C4-2B (cell line): ENCODE measurements around the gene LDHA.

Experiments
- H3K27ac ChIP-seq: fragments of 450-650 bp; 2 replicates; pipeline ENCODE4 v1.5.1; 2017
- CTCF ChIP-seq: fragments of 450-650 bp; conservative IDR thresholded peaks from 2 replicates; pipeline ENCODE4 v1.5.1; 2017; ENCODE audit warnings: mild to moderate bottlenecking
- ZFX ChIP-seq: fragments of 450-650 bp; IDR thresholded peaks from 2 replicates; pipeline ENCODE4 v1.6.1; 2017

LDHA gene

GRCh38 chr11:18366286-18366685 is 28.1 kb upstream of the LDHA start:
- H3K27ac ChIP-seq = no peak overlapping the region

GRCh38 chr11:18367431-18367830 is 26.9 kb upstream of the LDHA start:
- TF ChIP-seq CTCF = no peak
- no peak for TF ChIP-seq ZFX
- no peak overlapping the region for H3K27ac ChIP-seq

More at GRCh38 chr11:18366286-18366685, 28.1 kb upstream of the LDHA start:
- no peak for TF ChIP-seq ZFX
- no peak for TF ChIP-seq CTCF

- no peak overlapping the region for H3K27ac ChIP-seq
- TF ChIP-seq CTCF (no peak), ZFX (no peak)
These were observed 26.1 kb upstream of the LDHA start for GRCh38 chr11:18368221-18368620.

GRCh38 chr11:18369398-18369797 is 25.0 kb upstream of the LDHA start:
- TF ChIP-seq CTCF (no peak), ZFX (no peak)
- H3K27ac ChIP-seq = no peak overlapping the region

GRCh38 chr11:18371279-18371678 is 23.1 kb upstream of the LDHA start:
- no peak for TF ChIP-seq CTCF
- TF ChIP-seq ZFX = no peak

GRCh38 chr11:18372201-18372600 is 22.2 kb upstream of the LDHA start:
- TF ChIP-seq ZFX = no peak
- TF ChIP-seq CTCF = no peak
- H3K27ac ChIP-seq = no peak overlapping the region

More at GRCh38 chr11:18371279-18371678, 23.1 kb upstream of the LDHA start:
- H3K27ac ChIP-seq = no peak overlapping the region

GRCh38 chr11:18374956-18375355 is 19.4 kb upstream of the LDHA start:
- TF ChIP-seq CTCF = no peak
- TF ChIP-seq ZFX = no peak
- no peak overlapping the region for H3K27ac ChIP-seq

- no peak overlapping the region for H3K27ac ChIP-seq
These were observed 18.4 kb upstream of the LDHA start for GRCh38 chr11:18375941-18376340.

More at GRCh38 chr11:18375941-18376340, 18.4 kb upstream of the LDHA start:
- TF ChIP-seq ZFX (no peak), CTCF (no peak)
